ENCODE data around the gene IQCB1.
"Not testable (repeated sequence)": the region's sequence is repeated elsewhere in the genome, so short reads cannot be mapped to it uniquely, and the experiment has no call there.

Gene IQCB1

GRCh38 chr3:121781611-121782010 is 53.2 kb downstream of the IQCB1 start:
- no peaks in the 10 kb centered on the region for H3K9me3 Mint-ChIP-seq
- no peak for DNase-seq
- no peaks in the 10 kb centered on the region for H3K4me1 Mint-ChIP-seq
- H3K27ac Mint-ChIP-seq = no peak overlapping the region
- no peak for TF ChIP-seq CTCF (IDR thresholded peaks at IDR 0.05)
- H3K27me3 Mint-ChIP-seq (ENCODE audit: low read depth, poor library complexity) = peaks cover 2% of the 10 kb centered on the region
- H3K4me3 Mint-ChIP-seq = no peak overlapping the region
- peaks cover 66% of the 10 kb centered on the region for H3K36me3 Mint-ChIP-seq (ENCODE audit: low read depth)

GRCh38 chr3:121775095-121775494 is 59.8 kb downstream of the IQCB1 start:
- not testable (repeated sequence) for H3K4me3 Mint-ChIP-seq; H3K27ac Mint-ChIP-seq; H3K9me3 Mint-ChIP-seq; DNase-seq; H3K4me1 Mint-ChIP-seq; H3K27me3 Mint-ChIP-seq (ENCODE audit: low read depth, poor library complexity)
- H3K36me3 Mint-ChIP-seq (ENCODE audit: low read depth) = peaks cover 86% of the 10 kb centered on the region

GRCh38 chr3:121769246-121769645 is 65.6 kb downstream of the IQCB1 start:
- H3K9me3 Mint-ChIP-seq = no peaks in the 10 kb centered on the region
- H3K27ac Mint-ChIP-seq = no peak overlapping the region
- H3K36me3 Mint-ChIP-seq (ENCODE audit: low read depth) = peaks cover 39% of the 10 kb centered on the region
- DNase-seq = no peak
- H3K4me3 Mint-ChIP-seq = no peak overlapping the region
- H3K4me1 Mint-ChIP-seq = peaks cover 8% of the 10 kb centered on the region
- H3K27me3 Mint-ChIP-seq (ENCODE audit: low read depth, poor library complexity) = no peaks in the 10 kb centered on the region
- TF ChIP-seq CTCF (IDR thresholded peaks at IDR 0.05) = no peak

GRCh38 chr3:121768452-121768851 is 66.4 kb downstream of the IQCB1 start:
- no peak overlapping the region for H3K27ac Mint-ChIP-seq
- no peaks in the 10 kb centered on the region for H3K9me3 Mint-ChIP-seq
- peaks cover 31% of the 10 kb centered on the region for H3K36me3 Mint-ChIP-seq (ENCODE audit: low read depth)
- no peak for TF ChIP-seq CTCF (IDR thresholded peaks at IDR 0.05)
- no peaks in the 10 kb centered on the region for H3K27me3 Mint-ChIP-seq (ENCODE audit: low read depth, poor library complexity)
- no peak overlapping the region for H3K4me3 Mint-ChIP-seq
- no peak for DNase-seq
- H3K4me1 Mint-ChIP-seq = peaks cover 15% of the 10 kb centered on the region

- TF ChIP-seq CTCF (IDR thresholded peaks at IDR 0.05) = no peak
- DNase-seq = no peak
- Mint-ChIP-seq H3K27me3 (ENCODE audit: low read depth, poor library complexity) (peaks cover 20% of the 10 kb centered on the region), H3K27ac (no peak overlapping the region), H3K4me3 (no peak overlapping the region), H3K9me3 (no peaks in the 10 kb centered on the region), H3K4me1 (peaks cover 11% of the 10 kb centered on the region), H3K36me3 (ENCODE audit: low read depth) (no peaks in the 10 kb centered on the region)
Observed at GRCh38 chr3:121759541-121760202, 75.2 kb downstream of the IQCB1 start.

GRCh38 chr3:121758727-121759450 is 76.0 kb downstream of the IQCB1 start:
- H3K4me3 Mint-ChIP-seq = no peak overlapping the region
- DNase-seq = no peak
- H3K9me3 Mint-ChIP-seq = no peaks in the 10 kb centered on the region
- H3K27ac Mint-ChIP-seq = no peak overlapping the region
- H3K4me1 Mint-ChIP-seq = peaks cover 3% of the 10 kb centered on the region
- peaks cover 28% of the 10 kb centered on the region for H3K27me3 Mint-ChIP-seq (ENCODE audit: low read depth, poor library complexity)
- H3K36me3 Mint-ChIP-seq (ENCODE audit: low read depth) = no peaks in the 10 kb centered on the region
- no peak for TF ChIP-seq CTCF (IDR thresholded peaks at IDR 0.05)
